GM19025 (cell line): ENCODE measurements around the gene VPS51.
A peak's percentile ranks its signal among the peaks of the same experiment; 100 is the strongest.
"Not testable (repeated sequence)": the region's sequence is repeated elsewhere in the genome, so short reads cannot be mapped to it uniquely, and the experiment has no call there.

Experiments used
- ATAC-seq: cut with Tn5 transposase; IDR thresholded peaks from one replicate; pipeline ENCODE4 v1.9.1; 2021; ENCODE audit warnings: mild to moderate bottlenecking, low read depth, moderate library complexity; ENCODE audit not compliant: unreplicated experiment

VPS51 gene

GRCh38 chr11:65118097-65118837, 22.3 kb downstream of the VPS51 start:
- no peak for ATAC-seq

DNA sequence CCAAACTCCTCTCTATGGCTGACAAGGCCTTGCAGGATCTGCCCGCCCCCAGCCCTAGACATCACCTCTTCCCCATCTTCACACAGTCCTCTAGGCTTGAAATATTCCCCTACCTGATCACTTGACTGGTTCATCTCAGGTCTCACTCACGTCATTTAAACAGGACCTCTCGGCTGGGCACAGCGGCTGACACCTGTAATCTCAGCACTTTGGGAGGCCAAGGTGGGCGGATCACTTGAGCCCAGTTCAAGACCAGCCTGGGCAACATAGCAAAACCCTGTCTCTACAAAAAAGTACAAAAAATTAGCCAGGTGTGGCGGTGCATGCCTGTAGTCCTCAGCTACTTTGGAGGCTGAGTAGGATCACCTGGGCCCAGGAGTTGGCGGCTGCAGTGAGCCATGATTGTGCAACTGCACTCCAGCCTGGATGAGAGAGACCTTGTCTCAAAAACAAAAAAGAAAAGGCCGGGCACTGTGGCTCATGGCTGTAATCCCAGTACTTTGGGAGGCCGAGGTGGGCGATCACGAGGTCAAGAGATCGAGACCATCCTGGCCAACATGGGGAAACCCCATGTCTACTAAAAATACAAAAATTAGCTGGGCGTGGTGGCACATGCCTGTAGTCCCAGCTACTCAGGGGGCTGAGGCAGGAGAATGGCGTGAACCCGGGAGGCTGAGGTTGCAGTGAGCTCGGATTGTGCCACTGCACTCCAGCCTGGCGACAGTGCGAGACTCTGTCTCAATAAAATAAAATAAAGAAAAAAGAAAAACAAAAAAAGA, 23.1 kb downstream of the VPS51 start:
- not testable (repeated sequence) for ATAC-seq

DNA sequence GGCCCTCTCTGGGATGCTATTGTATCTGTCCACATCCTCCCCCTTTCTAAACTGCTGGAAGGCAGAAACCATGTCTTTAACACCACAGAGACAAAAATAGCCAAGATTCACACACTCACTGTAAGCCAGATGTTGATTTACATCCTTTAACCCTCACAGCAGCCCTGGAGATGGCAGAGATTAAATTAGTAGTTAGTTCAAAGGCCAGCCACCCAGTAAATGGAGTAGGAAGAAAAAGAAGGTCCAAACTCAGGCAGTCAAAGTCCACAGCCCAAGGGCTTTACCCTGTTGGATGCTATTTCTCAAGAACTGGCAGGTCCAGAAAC, 23.6 kb downstream of the VPS51 start:
- ATAC-seq = no peak

DNA sequence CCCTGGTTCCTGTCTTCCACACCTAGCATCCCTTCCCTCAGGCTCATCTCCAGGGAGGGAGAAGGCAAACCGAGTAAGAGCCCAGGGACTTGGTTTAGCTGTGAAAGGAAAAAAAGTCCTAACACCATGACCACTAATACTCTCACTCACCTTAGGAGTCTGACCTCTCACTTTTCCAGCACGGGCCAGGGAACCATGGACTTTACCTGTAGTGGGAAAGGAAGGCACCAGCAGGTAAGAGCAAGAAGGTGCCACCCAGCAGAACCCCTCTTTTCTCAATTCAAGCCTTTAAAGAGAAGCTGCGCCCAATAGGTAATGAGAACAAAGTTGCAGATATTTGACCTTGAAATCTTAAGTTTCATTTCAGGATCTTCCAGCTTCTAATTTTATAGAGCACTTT, 24.8 kb downstream of the VPS51 start:
- no peak for ATAC-seq

DNA sequence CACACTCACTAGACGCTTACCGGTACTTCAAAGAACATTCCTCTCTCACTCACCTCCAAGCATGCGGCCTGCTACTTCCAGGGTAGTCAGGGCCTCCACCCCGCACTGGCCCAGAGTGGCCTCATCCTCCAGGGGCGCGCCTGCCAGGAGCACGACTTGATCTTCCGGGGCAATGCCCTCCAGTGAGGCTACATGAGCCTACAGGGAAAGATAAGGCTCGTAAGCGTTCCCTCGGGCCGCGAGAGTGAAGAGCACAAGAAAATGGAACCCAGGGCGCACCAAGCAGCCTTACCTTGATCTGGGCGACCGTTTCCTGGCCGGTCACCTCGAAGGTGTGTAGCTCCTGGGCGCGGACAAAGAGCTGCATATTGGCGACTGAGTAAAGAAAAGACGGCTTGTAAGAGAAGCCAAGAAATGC, 25.4 kb downstream of the VPS51 start:
- ATAC-seq = no peak

DNA sequence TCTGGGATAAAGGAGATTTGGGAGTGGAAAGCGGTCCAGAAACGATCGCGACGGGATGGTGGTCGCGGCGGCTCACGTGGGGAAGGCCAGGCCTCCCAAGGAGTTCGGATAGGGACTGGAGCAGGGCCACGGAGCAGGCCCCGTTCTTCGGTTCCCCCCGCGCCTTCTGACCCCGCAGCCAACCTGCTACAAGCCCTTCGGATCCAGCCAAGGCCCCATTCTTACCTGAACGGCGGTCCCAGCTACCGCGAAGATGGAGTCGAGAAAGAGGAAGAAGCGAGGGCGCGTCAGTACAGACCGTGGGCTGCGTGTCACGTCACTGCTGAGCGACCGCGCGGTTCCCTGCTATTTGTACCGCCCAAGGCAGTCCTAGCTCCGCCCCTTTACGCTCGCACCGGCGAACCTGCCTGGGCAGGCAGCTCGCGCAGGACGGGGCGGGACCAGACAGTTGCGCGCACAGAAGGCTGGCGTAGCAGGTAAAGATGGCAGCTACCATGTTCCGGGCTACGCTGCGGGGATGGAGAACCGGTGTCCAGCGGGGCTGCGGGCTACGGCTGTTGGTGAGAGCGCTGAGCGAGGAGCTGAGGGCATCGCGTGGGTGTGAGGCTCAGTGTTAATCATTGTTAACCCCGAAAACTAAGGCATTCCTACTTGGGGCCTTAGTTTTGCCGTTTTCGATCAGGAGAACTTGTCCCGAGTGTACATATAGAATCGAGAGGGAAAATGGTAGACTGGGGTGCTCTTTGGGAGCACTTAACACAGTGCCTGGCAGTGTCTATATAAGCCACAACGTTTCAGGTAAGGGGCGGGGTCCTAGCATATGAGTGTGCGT, 26.1 kb downstream of the VPS51 start, which contains the start of the genes FAU and MRPL49:
FAU (minus strand) TSS at position 270 of the 832 bp plus-strand sequence. CDS start 321 bp downstream, outside the sequence.
MRPL49 (plus strand) TSS at position 457 of the 832 bp plus-strand sequence; CDS start at position 483, 26 bp downstream.
- peak; percentile 73 for ATAC-seq

DNA sequence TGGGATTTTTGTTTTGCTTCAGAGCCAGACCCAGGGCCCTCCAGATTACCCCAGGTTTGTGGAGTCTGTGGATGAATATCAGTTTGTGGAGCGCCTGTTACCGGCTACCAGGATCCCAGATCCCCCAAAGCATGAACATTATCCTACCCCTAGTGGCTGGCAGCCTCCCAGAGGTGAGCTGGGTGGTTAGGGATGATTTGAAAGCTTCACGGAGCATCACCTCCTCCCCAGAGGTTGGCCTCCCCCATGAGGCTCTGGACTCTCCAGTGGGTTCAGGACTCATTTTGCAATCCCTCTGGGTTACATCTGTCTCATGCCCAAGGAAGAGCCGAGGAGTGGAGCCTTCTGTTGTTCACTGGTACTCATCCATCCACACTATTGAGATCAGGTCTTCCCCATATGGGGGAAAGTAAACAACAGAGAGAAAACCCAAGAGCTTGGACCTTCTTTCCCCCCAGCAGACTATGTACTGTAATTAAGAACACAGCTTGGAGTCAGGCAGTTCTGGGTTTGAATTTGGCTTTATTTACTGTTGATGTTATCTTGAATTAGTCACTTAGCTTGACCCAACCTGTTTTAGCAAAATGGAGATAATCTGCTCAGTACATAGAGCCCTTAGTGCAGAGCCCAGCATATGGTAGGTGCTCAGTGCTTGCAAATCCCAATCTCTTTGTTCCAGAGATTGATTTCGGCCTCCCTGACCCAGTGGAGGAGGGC, 28.6 kb downstream of the VPS51 start:
- no peak for ATAC-seq

GRCh38 chr11:65125197-65126056, 29.4 kb downstream of the VPS51 start:
- ATAC-seq = no peak

DNA sequence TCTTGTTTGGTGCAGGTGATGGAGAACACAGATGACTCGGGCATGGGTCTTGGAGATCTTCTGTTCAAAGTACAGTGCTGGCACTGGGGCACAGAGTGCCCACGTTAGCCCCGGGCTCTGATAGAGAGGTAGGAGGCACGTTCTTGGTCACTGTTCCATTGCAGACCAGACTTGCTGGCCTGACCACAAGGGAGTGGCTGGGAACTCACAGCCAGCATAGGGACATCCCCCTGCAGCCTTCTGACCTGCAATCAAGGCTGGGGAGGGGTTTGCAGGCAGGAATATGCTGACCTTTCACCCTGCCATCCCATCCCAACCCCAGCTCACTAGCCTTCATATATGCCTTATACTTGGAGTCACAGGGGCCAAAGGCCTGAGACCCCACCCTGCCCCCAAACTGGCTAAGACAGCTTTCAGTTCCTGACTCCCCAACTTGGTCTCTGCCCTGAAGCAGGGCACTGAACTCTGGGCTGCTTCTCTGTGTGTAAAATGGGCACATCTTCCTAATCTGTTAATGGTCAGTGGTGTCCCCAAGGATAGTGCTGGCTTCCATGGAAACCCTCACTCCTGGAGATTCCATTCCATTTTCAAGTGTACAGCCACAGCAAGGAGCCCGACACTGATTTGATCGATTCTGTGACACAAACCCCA, 30.7 kb downstream of the VPS51 start:
- ATAC-seq = no peak

DNA sequence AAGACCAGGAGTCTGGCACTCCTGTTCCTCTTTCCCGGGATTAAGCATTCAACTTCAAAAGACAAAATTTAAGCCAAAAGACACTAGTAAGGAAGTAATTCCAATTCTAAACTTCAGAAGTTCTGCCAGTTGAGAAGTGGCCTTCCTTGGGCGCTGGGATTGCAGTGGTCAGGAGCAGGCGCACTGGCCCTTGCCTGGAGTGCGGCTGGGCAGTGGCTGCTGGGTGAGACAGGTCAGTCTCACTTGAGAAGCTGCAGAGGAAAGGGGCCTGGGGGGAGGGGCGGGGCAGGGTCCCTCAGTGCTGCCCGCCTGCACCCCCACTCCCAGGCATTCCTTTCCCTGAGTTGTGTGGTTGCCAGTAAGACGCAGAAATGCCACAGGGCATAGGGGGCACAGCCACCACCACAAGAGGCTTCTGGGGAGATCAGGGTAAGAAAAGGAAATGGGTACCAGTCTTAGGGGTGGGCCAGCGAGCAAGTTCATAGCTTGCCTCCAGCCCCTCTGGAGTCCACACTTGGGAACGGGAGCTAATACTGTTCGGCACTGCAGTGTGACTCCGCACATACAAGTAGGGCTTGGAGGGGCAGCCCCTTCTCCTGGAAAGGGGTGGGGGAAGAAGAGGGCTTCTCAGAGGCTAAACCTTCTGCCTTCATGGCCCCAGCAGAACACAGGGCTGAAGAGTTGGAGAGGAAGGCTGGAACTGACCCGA, 31.6 kb downstream of the VPS51 start:
- no peak for ATAC-seq

- no peak for ATAC-seq
These were observed 32.5 kb downstream of the VPS51 start for GRCh38 chr11:65128182-65129145.

DNA sequence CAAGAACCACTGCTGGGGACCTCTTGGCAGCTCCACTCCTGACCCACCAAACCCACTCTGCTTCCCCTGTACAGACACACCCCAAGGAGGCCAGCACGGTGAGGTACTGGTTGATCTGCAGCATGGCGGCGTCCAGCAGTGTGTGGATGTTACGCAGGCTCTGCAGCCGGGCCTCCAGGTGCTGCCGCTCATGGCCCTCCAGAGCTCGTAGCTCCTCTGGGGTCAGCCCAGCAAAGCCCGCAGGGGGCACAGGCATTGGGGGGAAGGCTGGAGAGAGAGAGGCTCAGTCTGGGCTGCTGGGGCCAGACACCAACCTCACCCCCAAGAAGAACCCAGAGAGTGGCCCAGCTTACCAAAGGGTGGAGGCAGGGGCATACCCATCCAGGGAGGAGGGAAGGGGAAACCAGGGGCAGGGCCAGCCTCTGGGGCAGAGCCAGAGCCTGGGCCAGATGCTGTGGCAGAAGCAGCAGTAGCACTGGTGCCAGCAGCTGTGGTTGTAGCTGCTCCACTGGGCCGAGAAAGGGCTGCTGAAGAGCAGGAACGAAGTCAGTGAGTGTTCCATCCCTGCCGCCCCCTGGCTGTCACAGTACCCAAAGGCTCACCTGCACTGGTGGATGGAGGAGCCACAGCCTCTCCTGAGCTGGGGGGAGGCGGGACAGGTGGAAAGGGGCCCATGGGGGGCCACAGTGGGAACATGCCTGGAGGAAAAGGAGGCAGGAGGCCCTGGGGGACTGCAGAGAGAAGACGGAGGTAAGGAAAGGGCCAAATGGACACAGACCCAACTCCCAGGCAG, 33.8 kb downstream of the VPS51 start:
- ATAC-seq = no peak

DNA sequence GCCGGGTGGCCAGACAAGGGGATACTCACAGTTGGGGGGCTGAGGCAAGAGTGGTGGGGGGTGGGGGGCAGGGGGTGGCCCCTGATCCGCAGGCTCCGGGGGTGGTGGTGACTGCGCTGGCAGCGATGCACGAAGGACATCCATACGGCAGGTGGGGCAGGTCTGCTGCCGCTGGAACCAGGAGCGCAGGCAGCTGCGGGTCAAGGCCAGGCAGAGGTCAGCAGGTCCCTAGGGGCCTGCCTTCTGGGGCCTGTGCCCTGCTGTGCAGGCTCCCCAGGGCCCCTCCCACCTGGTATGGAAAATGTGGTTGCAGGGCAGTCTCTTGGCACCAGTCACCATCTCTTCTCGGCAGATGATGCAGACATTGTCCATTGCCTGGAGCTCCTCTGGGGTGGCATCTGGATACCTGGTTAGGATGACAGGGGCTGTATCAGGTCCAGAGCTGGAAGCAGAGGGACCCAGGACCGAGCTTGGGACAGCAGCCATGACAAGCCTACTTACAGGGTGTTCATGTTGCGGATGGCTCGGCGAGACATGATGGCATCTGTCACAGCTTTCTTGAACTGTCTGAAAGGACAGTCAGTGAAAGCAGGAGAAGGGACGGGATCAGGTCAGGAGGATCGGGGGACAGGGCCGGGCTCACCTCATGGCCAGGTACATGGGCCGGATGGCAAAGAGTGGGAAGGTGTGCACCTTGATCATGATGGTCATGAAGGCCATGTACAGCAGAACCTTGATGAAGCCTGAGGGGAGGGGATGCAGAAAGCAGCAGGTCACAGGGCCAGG, 34.8 kb downstream of the VPS51 start:
- no peak for ATAC-seq

GRCh38 chr11:65131417-65131776, 35.4 kb downstream of the VPS51 start:
- ATAC-seq = no peak

DNA sequence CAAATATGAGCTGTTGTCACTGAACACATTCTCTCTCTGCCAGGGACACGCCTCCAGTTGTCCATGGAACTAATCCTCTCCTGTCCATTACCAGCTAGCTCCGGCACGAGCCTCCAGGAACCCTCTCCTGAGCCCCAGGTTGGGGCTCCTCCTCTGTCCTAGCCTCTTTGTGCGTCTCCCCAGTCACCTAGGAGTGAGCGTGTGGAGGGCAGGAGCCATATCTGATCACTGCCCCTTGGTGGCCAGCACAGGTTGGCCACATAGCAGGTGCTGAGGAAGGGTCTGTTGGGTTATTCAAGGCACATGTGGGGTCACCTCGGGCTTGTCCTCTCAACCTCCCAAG, 35.9 kb downstream of the VPS51 start:
- ATAC-seq = no peak
